HEK293 (cell line): Measurements from ENCODE around the gene NDUFB11.
A peak's percentile ranks its signal among the peaks of the same experiment; 100 is the strongest.

Experiments used
- CTCF ChIA-PET: fragments of 350-600 bp; formaldehyde crosslinking; extraction: SDS; loops from one replicate; lab custom pipeline; 2021; ENCODE audit warnings: antibody characterized with exemption; lab: Yijun Ruan, JAX
- POLR2A ChIA-PET: fragments of 300-600 bp; formaldehyde crosslinking; extraction: SDS; loops from one replicate; lab custom pipeline; 2020; ENCODE audit warnings: antibody characterized with exemption, inconsistent platforms; lab: Yijun Ruan, JAX
- H3K27ac ChIP-seq: fragments of 200-500 bp; sonication (Bioruptor generic); 2 replicates; pipeline ENCODE4 v1.5.1; 2014; ENCODE audit warnings: low read depth, low read length, control low read depth, inconsistent platforms; ENCODE audit errors: extremely low read depth
- H3K36me3 ChIP-seq, 2 experiments: fragments of 200-500 bp in 1 of 2; sonication (Bioruptor generic) in 1 of 2; 1 replicate in 1 of 2; 2 replicates in 1 of 2; pipeline ENCODE4 v1.5.1; 2014 to 2017; ENCODE audit warnings: inconsistent platforms in 2 of 2, low read length in 2 of 2; ENCODE audit not compliant: control insufficient read depth in 2 of 2, insufficient read depth in 1 of 2
- H3K4me1 ChIP-seq: fragments of 200-500 bp; sonication (Bioruptor generic); 2 replicates; pipeline ENCODE4 v1.5.1; 2014; ENCODE audit warnings: mild to moderate bottlenecking, low read length, inconsistent platforms; ENCODE audit not compliant: control insufficient read depth, insufficient read depth
- H3K4me3 ChIP-seq: 2 replicates; pipeline ENCODE4 v1.5.1; 2011; ENCODE audit warnings: low read depth, mild to moderate bottlenecking, control low read depth, low read length, moderate library complexity
- H3K9me3 ChIP-seq: fragments of 200-500 bp; sonication (Bioruptor generic); 2 replicates; pipeline ENCODE4 v1.5.1; 2014; ENCODE audit warnings: low read depth, low read length, inconsistent platforms; ENCODE audit not compliant: control insufficient read depth, insufficient read depth
- BCL11A ChIP-seq: fragments of 450-650 bp; formaldehyde crosslinking; IDR thresholded peaks from 2 replicates; pipeline ENCODE4 v1.5.1; 2016; ENCODE audit warnings: low read depth, missing biosample characterization, missing genetic modification characterization
- EGR2 ChIP-seq: fragments of 450-650 bp; formaldehyde crosslinking; IDR thresholded peaks from 2 replicates; pipeline ENCODE4 v1.5.1; 2016; ENCODE audit warnings: low read depth, missing biosample characterization, missing genetic modification characterization
- GLI4 ChIP-seq: fragments of 450-650 bp; formaldehyde crosslinking; IDR thresholded peaks from 2 replicates; pipeline ENCODE4 v1.5.1; 2016; ENCODE audit warnings: missing biosample characterization, missing genetic modification characterization
- GLIS1 ChIP-seq: fragments of 450-650 bp; formaldehyde crosslinking; IDR thresholded peaks from 2 replicates; pipeline ENCODE4 v1.5.1; 2016; ENCODE audit warnings: missing biosample characterization, missing genetic modification characterization
- KLF10 ChIP-seq: fragments of 450-650 bp; IDR thresholded peaks from 2 replicates; pipeline ENCODE4 v1.5.1; 2018; ENCODE audit warnings: missing biosample characterization, mild to moderate bottlenecking, missing genetic modification characterization
- PRDM6 ChIP-seq: fragments of 450-650 bp; formaldehyde crosslinking; IDR thresholded peaks from 2 replicates; pipeline ENCODE4 v1.5.1; 2017; ENCODE audit warnings: missing biosample characterization, missing genetic modification characterization
- SCRT2 ChIP-seq: fragments of 450-650 bp; formaldehyde crosslinking; IDR thresholded peaks from 2 replicates; pipeline ENCODE4 v1.5.1; 2016; ENCODE audit warnings: missing biosample characterization, missing genetic modification characterization
- SP3 ChIP-seq: fragments of 450-650 bp; formaldehyde crosslinking; IDR thresholded peaks from 2 replicates; pipeline ENCODE4 v1.5.1; 2016; ENCODE audit warnings: missing biosample characterization, missing genetic modification characterization
- ZBTB17 ChIP-seq: fragments of 450-650 bp; formaldehyde crosslinking; IDR thresholded peaks from 2 replicates; pipeline ENCODE4 v1.5.1; 2016; ENCODE audit warnings: missing biosample characterization, missing genetic modification characterization
- ZBTB20 ChIP-seq: fragments of 450-650 bp; formaldehyde crosslinking; IDR thresholded peaks from 2 replicates; pipeline ENCODE4 v1.5.1; 2016; ENCODE audit warnings: missing biosample characterization, missing genetic modification characterization
- ZBTB26 ChIP-seq: fragments of 450-650 bp; formaldehyde crosslinking; optimal IDR thresholded peaks from 2 replicates; pipeline ENCODE3; 2016; ENCODE audit warnings: missing biosample characterization, mild to moderate bottlenecking, missing genetic modification characterization
- ZFHX2 ChIP-seq: fragments of 450-650 bp; formaldehyde crosslinking; conservative IDR thresholded peaks from 2 replicates; pipeline ENCODE4 v1.5.1; 2016; ENCODE audit warnings: missing biosample characterization, missing genetic modification characterization
- ZNF18 ChIP-seq: fragments of 450-650 bp; formaldehyde crosslinking; IDR thresholded peaks from 2 replicates; pipeline ENCODE4 v1.5.1; 2016; ENCODE audit warnings: missing biosample characterization, missing genetic modification characterization
- ZNF280D ChIP-seq: fragments of 450-650 bp; formaldehyde crosslinking; IDR thresholded peaks from 2 replicates; pipeline ENCODE4 v1.5.1; 2016; ENCODE audit warnings: missing biosample characterization, missing genetic modification characterization
- ZNF341 ChIP-seq: fragments of 450-650 bp; formaldehyde crosslinking; IDR thresholded peaks from 2 replicates; pipeline ENCODE4; 2016; ENCODE audit warnings: low read depth, missing biosample characterization, missing genetic modification characterization
- ZNF362 ChIP-seq: fragments of 450-650 bp; formaldehyde crosslinking; IDR thresholded peaks from 2 replicates; pipeline ENCODE4 v1.5.1; 2016; ENCODE audit warnings: missing biosample characterization, missing genetic modification characterization
- ZNF391 ChIP-seq: fragments of 450-650 bp; formaldehyde crosslinking; IDR thresholded peaks from 2 replicates; pipeline ENCODE4 v1.5.1; 2016; ENCODE audit warnings: low read depth, missing biosample characterization, missing genetic modification characterization, borderline replicate concordance
- ZNF548 ChIP-seq: fragments of 450-650 bp; formaldehyde crosslinking; IDR thresholded peaks from 2 replicates; pipeline ENCODE4 v1.5.1; 2016; ENCODE audit warnings: missing biosample characterization, missing genetic modification characterization
- ZNF843 ChIP-seq: fragments of 450-650 bp; formaldehyde crosslinking; IDR thresholded peaks from 2 replicates; pipeline ENCODE4 v1.5.1; 2016; ENCODE audit warnings: missing biosample characterization, missing genetic modification characterization

The NDUFB11 gene

GRCh38 chrX:47145395-47146120 is 1.1 kb upstream of the NDUFB11 start:
- Histone ChIP-seq H3K27ac (peak overlapping the region; percentile 82), H3K4me3 (peak overlapping the region; percentile 90), H3K36me3 (peaks cover 8 to 41% of the 10 kb centered on the region in 2 experiments; a peak in 2 of 3 replicates), H3K4me1 (0 out of 2 replicates have a peak, but pooled peaks cover 3% of the 10 kb centered on the region), H3K9me3 (no peaks in the 10 kb centered on the region)
- ChIA-PET CTCF (interaction anchor here (0.6 to 1.7 kb wide), 6 partner anchors 11 to 1359 kb away, joined by 3 to 13 read pairs (median 4); no protein-coding TSS in a partner anchor), POLR2A (interaction anchor here (0.8 to 1.8 kb wide), 13 partner anchors 8 to 411 kb away, joined by 3 to 29 read pairs (median 4); partner anchors contain the start of genes CDK16, RP2 and USP11)
- TF ChIP-seq ZNF362 (tag by site-specific recombination): peak; percentile 94
- peak; percentile 79 for TF ChIP-seq EGR2 (tag by site-specific recombination)
- TF ChIP-seq ZNF843 (tag by site-specific recombination): peak; percentile 10; the same call in 1 of the 2 replicates
- TF ChIP-seq ZBTB20 (tag by site-specific recombination): peak; percentile 50; the same call in 1 of the 2 replicates
- no peak for TF ChIP-seq GLIS1
- no peak for TF ChIP-seq SCRT2 (tag by site-specific recombination)
- 0 out of 2 replicates have a peak, but pooled peaks have one; percentile 24 for TF ChIP-seq ZNF391 (tag by site-specific recombination)
- TF ChIP-seq ZNF548 (tag by site-specific recombination): no peak
- peak; percentile 29 for TF ChIP-seq ZFHX2 (tag by site-specific recombination)
- peak; percentile 38 for TF ChIP-seq ZBTB26 (tag by site-specific recombination)
- TF ChIP-seq PRDM6 (tag by site-specific recombination): no peak
- TF ChIP-seq SP3 (tag by site-specific recombination): peak; percentile 13; the same call in 1 of the 2 replicates
- TF ChIP-seq ZNF280D (tag by site-specific recombination): 0 out of 2 replicates have a peak, but pooled peaks have one; percentile 48
- 0 out of 2 replicates have a peak, but pooled peaks have one; percentile 9 for TF ChIP-seq ZBTB17 (tag by site-specific recombination)
- TF ChIP-seq GLI4 (tag by site-specific recombination): 0 out of 2 replicates have a peak, but pooled peaks have one; percentile 1
- no peak for TF ChIP-seq KLF10 (tag by site-specific recombination)
- TF ChIP-seq ZNF18 (tag by site-specific recombination): 0 out of 2 replicates have a peak, but pooled peaks have one; percentile 21
- TF ChIP-seq BCL11A (tag by site-specific recombination): no peak
- TF ChIP-seq ZNF341 (tag by site-specific recombination): 0 out of 2 replicates have a peak, but pooled peaks have one; percentile 24
